ENCODE results near the gene F8. TPM values are rescaled to one million over a fixed set of nuclear protein-coding genes. Genes with fewer than 3 reads are reported as not detected.
"Not testable (repeated sequence)": the region's sequence is repeated elsewhere in the genome, so short reads cannot be mapped to it uniquely, and the experiment has no call there.

Gene F8
- total and polyA plus RNA-seq, 2 experiments from 2014 or later, result 4.1 to 5.5 TPM

DNA sequence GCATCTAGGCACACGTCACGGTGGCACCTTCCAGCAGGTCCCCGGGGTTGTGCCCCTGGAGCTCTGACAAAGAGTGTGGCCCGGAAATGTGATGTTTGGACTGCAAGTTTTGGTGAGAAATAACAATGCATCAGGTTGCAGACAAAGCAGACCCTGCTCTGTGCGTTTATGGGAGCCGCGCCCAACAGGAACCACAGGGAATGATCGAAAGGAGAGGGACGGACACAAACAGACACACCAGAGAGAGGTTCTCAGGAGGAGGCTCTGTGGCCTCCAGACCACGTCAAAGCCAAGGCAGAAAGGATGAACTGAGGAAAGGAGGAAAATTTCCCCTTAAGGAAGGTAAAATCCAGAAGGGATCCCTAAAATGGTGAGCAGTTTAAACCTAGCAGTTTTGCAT lies 16.1 kb downstream of the F8 start:
- in situ Hi-C loops (cut with MboI); H3K9ac ChIP-seq; H3F3A ChIP-seq (ENCODE audit: insufficient read depth); H2AFZ ChIP-seq; H3K79me2 ChIP-seq (ENCODE audit: insufficient read depth); DNase-seq; H3K27me3 ChIP-seq (replicated peaks; ENCODE audit: insufficient read depth); H3K4me1 ChIP-seq (ENCODE audit: insufficient read depth); H3K9me3 ChIP-seq (ENCODE audit: low read depth); H4K20me1 ChIP-seq (ENCODE audit: insufficient read depth); H3K4me3 ChIP-seq; H3K4me2 ChIP-seq (ENCODE audit: unreplicated experiment); H3K27ac ChIP-seq; H3K36me3 ChIP-seq (ENCODE audit: low read depth); H3K9me2 ChIP-seq (ENCODE audit: insufficient read depth): not testable (repeated sequence)
- no CpG with 5 or more reads among the region's 10 CpGs for WGBS, 2 experiments (ENCODE audit: low coverage in 1 of 2, low lambda C conversion rate in 2 of 2, missing lambda C conversion rate in 2 of 2)

DNA sequence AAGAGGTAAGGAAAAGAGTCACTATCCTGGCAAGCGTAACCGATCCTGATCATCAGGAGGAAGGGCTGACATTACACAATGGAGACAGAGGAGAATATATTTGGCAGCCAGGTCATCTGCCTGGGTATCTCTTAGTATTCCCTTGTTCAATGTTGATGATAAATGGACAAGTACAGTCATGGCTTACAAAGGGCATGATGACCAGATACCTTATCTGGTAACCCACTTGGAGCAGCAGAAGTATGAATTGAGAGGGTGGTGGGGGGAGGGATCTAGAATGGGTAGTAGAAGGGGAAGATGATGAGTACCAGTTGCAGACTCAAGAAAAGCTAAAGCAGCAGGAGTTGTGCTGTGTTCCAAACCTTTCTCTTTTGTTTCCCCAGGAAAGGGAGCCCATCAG lies 17.3 kb downstream of the F8 start:
- in situ Hi-C loops (cut with MboI), result no loop called here
- Histone ChIP-seq H3K4me3 (no peak overlapping the region), H3K4me2 (ENCODE audit: unreplicated experiment) (no peak overlapping the region), H3K4me1 (ENCODE audit: insufficient read depth) (no peaks in the 10 kb centered on the region), H3K36me3 (ENCODE audit: low read depth) (no peaks in the 10 kb centered on the region), H3K9me2 (ENCODE audit: insufficient read depth) (no peaks in the 10 kb centered on the region), H2AFZ (no peak overlapping the region), H3K27me3 (replicated peaks; ENCODE audit: insufficient read depth) (no peaks in the 10 kb centered on the region), H4K20me1 (ENCODE audit: insufficient read depth) (no peaks in the 10 kb centered on the region), H3K9ac (no peak overlapping the region), H3K79me2 (ENCODE audit: insufficient read depth) (no peaks in the 10 kb centered on the region), H3K27ac (no peak overlapping the region), H3F3A (ENCODE audit: insufficient read depth) (no peaks in the 10 kb centered on the region), H3K9me3 (ENCODE audit: low read depth) (no peaks in the 10 kb centered on the region)
- 85 to 90% methylated on average over 2 of the region's 2 CpGs for WGBS, 2 experiments (ENCODE audit: low coverage in 1 of 2, low lambda C conversion rate in 2 of 2, missing lambda C conversion rate in 2 of 2)
- no peak for DNase-seq
- TF ChIP-seq EZH2phosphoT487 (IDR thresholded peaks at IDR 0.05; ENCODE audit: insufficient read depth, low read depth), result no peak
- no peak for TF ChIP-seq EZH2 (IDR thresholded peaks at IDR 0.05; ENCODE audit: insufficient read depth, poor library complexity, severe bottlenecking)

DNA sequence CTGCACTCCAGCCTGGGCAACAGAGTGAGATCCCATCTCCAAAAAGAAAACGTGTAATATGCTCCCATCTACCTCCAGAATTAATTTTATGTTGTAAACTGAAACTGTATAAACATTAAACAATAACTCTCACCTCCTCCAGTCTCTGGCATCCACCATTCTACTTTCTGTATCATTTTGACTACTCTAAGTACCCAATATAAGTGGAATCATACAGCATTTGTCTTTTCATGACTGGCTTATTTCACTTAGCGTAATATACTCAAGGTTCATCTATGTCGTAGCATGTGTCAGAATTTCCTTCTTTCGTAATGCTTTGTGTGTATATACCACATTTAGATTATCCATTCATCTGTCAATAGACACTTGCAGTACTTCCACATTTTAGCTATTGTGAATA lies 20.6 kb downstream of the F8 start:
- Histone ChIP-seq H3K27ac (no peak overlapping the region), H3K9ac (no peak overlapping the region), H4K20me1 (ENCODE audit: insufficient read depth) (no peaks in the 10 kb centered on the region), H3K4me2 (ENCODE audit: unreplicated experiment) (no peak overlapping the region), H3K9me3 (ENCODE audit: low read depth) (no peaks in the 10 kb centered on the region), H3F3A (ENCODE audit: insufficient read depth) (no peaks in the 10 kb centered on the region), H3K79me2 (ENCODE audit: insufficient read depth) (no peaks in the 10 kb centered on the region), H3K27me3 (replicated peaks; ENCODE audit: insufficient read depth) (no peaks in the 10 kb centered on the region), H3K4me1 (ENCODE audit: insufficient read depth) (no peaks in the 10 kb centered on the region), H3K36me3 (ENCODE audit: low read depth) (no peaks in the 10 kb centered on the region), H2AFZ (no peak overlapping the region), H3K4me3 (no peak overlapping the region), H3K9me2 (ENCODE audit: insufficient read depth) (no peaks in the 10 kb centered on the region)
- in situ Hi-C loops (cut with MboI), result no loop called here
- 69 to 75% methylated on average over 4 of the region's 4 CpGs for WGBS, 2 experiments (ENCODE audit: low coverage in 1 of 2, low lambda C conversion rate in 2 of 2, missing lambda C conversion rate in 2 of 2)
- no peak for DNase-seq
- TF ChIP-seq EZH2phosphoT487 (IDR thresholded peaks at IDR 0.05; ENCODE audit: insufficient read depth, low read depth), result no peak
- no peak for TF ChIP-seq EZH2 (IDR thresholded peaks at IDR 0.05; ENCODE audit: insufficient read depth, poor library complexity, severe bottlenecking)

DNA sequence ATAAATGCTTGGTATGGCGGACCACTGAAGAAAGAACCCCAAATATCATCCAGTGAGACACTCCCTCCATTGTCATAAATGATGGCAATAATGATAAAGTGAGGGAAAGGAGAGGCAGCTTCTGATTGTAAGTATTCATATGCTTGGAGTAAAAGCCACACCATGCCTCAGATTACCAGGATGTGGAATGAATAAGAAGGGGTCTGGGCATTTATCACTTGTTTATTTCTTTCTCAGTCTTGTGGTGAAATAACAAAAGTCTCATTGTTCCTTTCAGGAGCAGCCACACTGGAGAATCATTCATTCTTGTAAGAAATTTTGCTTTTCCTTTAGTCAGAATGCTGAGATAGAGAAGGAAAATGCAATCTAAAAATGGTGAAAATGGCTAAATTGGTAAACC lies 21.7 kb downstream of the F8 start:
- H3K27me3 ChIP-seq (replicated peaks; ENCODE audit: insufficient read depth), result no peaks in the 10 kb centered on the region
- no peaks in the 10 kb centered on the region for H4K20me1 ChIP-seq (ENCODE audit: insufficient read depth)
- no peak overlapping the region for H3K4me3 ChIP-seq
- no peak overlapping the region for H3K27ac ChIP-seq
- no peak overlapping the region for H3K9ac ChIP-seq
- no peaks in the 10 kb centered on the region for H3K9me2 ChIP-seq (ENCODE audit: insufficient read depth)
- DNase-seq, result no peak
- no peaks in the 10 kb centered on the region for H3F3A ChIP-seq (ENCODE audit: insufficient read depth)
- no peaks in the 10 kb centered on the region for H3K9me3 ChIP-seq (ENCODE audit: low read depth)
- no peak overlapping the region for H2AFZ ChIP-seq
- in situ Hi-C loops (cut with MboI), result no loop called here
- H3K4me1 ChIP-seq (ENCODE audit: insufficient read depth), result no peaks in the 10 kb centered on the region
- no peak for TF ChIP-seq EZH2 (IDR thresholded peaks at IDR 0.05; ENCODE audit: insufficient read depth, poor library complexity, severe bottlenecking)
- no peak for TF ChIP-seq EZH2phosphoT487 (IDR thresholded peaks at IDR 0.05; ENCODE audit: insufficient read depth, low read depth)
- H3K79me2 ChIP-seq (ENCODE audit: insufficient read depth), result no peaks in the 10 kb centered on the region
- 80 to 86% methylated on average over 1 of the region's 1 CpG for WGBS, 2 experiments (ENCODE audit: low coverage in 1 of 2, low lambda C conversion rate in 2 of 2, missing lambda C conversion rate in 2 of 2)
- no peak overlapping the region for H3K4me2 ChIP-seq (ENCODE audit: unreplicated experiment)
- H3K36me3 ChIP-seq (ENCODE audit: low read depth), result no peaks in the 10 kb centered on the region

DNA sequence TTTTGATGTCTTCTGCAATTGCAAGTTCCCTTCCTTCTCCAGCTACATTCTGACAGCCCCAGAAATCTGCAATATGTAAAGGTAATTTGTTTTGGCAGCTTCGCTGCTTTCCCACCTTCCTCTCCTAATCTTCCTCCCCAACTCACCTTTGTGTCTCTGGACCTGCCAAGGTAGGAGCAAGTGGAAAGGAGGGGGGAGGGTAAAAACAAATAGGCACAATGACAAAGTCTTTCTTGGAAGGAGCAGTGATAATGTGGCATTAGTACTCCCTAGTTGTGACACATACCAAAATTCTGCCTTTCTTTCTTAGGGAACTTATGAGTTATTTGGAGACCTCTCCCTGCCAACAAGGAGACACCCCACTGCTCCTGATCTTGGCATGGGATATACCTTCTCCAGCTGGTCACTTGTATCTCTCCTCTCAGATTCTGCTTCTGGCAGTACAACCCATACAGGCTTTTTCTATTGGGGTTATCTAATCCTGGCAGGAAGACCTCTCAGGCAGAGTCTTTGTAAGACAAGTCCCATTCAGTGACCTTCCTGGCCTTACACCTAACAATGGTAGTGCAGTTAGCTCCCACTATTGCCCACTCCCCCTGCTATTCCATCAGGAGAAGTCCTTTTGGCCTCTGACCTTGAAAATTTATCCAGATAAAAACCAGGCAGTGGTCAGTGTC lies 24.2 kb downstream of the F8 start:
- no peaks in the 10 kb centered on the region for H3F3A ChIP-seq (ENCODE audit: insufficient read depth)
- H3K9me3 ChIP-seq (ENCODE audit: low read depth), result no peaks in the 10 kb centered on the region
- no peak overlapping the region for H2AFZ ChIP-seq
- H3K27ac ChIP-seq, result no peak overlapping the region
- H3K4me3 ChIP-seq, result no peak overlapping the region
- H3K9ac ChIP-seq, result no peak overlapping the region
- DNase-seq, result no peak
- no peaks in the 10 kb centered on the region for H3K27me3 ChIP-seq (replicated peaks; ENCODE audit: insufficient read depth)
- no peaks in the 10 kb centered on the region for H3K79me2 ChIP-seq (ENCODE audit: insufficient read depth)
- no peaks in the 10 kb centered on the region for H3K36me3 ChIP-seq (ENCODE audit: low read depth)
- no peaks in the 10 kb centered on the region for H3K4me1 ChIP-seq (ENCODE audit: insufficient read depth)
- no peaks in the 10 kb centered on the region for H4K20me1 ChIP-seq (ENCODE audit: insufficient read depth)
- no peak overlapping the region for H3K4me2 ChIP-seq (ENCODE audit: unreplicated experiment)
- no peaks in the 10 kb centered on the region for H3K9me2 ChIP-seq (ENCODE audit: insufficient read depth)
- TF ChIP-seq EZH2phosphoT487 (IDR thresholded peaks at IDR 0.05; ENCODE audit: insufficient read depth, low read depth), result no peak
- no peak for TF ChIP-seq EZH2 (IDR thresholded peaks at IDR 0.05; ENCODE audit: insufficient read depth, poor library complexity, severe bottlenecking)
- 48 to 81% methylated on average over 1 of the region's 1 CpG for WGBS, 2 experiments (ENCODE audit: low coverage in 1 of 2, low lambda C conversion rate in 2 of 2, missing lambda C conversion rate in 2 of 2)
- in situ Hi-C loops (cut with MboI), result no loop called here
